Measurements from ENCODE around the gene CLDN4.
"Not testable (repeated sequence)": the region's sequence is repeated elsewhere in the genome, so short reads cannot be mapped to it uniquely, and the experiment has no call there.

- not testable (repeated sequence) for TF ChIP-seq FOXK2 (IDR thresholded peaks at IDR 0.05); SP1 (IDR thresholded peaks at IDR 0.05); L3MBTL2 (conservative IDR thresholded peaks at IDR 0.05); TARDBP (IDR thresholded peaks at IDR 0.05); NFRKB (IDR thresholded peaks at IDR 0.05)
Observed at GRCh38 chr7:73791170-73791690, 39.6 kb upstream of the CLDN4 start.
